ENCODE measurements around the gene GRIN3B.

The GRIN3B gene

GRCh38 chr19:1041835-1042685, 41.8 kb downstream of the GRIN3B start:
- no peak for TF ChIP-seq CTCF (IDR thresholded peaks at IDR 0.05; ENCODE audit: insufficient read depth, low read depth, low read length, missing control alignments)
- no peak overlapping the region for H3K4me3 ChIP-seq (ENCODE audit: low read length)
- no peak for DNase-seq (ENCODE audit: low read depth)

GRCh38 chr19:1042689-1043511, 42.7 kb downstream of the GRIN3B start:
- no peak for DNase-seq (ENCODE audit: low read depth)
- H3K4me3 ChIP-seq (ENCODE audit: low read length) = no peak overlapping the region
- no peak for TF ChIP-seq CTCF (IDR thresholded peaks at IDR 0.05; ENCODE audit: insufficient read depth, low read depth, low read length, missing control alignments)

GRCh38 chr19:1045247-1045603, 45.0 kb downstream of the GRIN3B start:
- TF ChIP-seq CTCF (IDR thresholded peaks at IDR 0.05; ENCODE audit: insufficient read depth, low read depth, low read length, missing control alignments) = no peak
- DNase-seq (ENCODE audit: low read depth) = peak; percentile 44
- H3K4me3 ChIP-seq (ENCODE audit: low read length) = no peak overlapping the region

GRCh38 chr19:1046117-1046626, 46.0 kb downstream of the GRIN3B start:
- no peak for TF ChIP-seq CTCF (IDR thresholded peaks at IDR 0.05; ENCODE audit: insufficient read depth, low read depth, low read length, missing control alignments)
- DNase-seq (ENCODE audit: low read depth) = no peak
- no peak overlapping the region for H3K4me3 ChIP-seq (ENCODE audit: low read length)

- TF ChIP-seq CTCF (IDR thresholded peaks at IDR 0.05; ENCODE audit: insufficient read depth, low read depth, low read length, missing control alignments) = no peak
- no peak for DNase-seq (ENCODE audit: low read depth)
- H3K4me3 ChIP-seq (ENCODE audit: low read length) = no peak overlapping the region
Observed at GRCh38 chr19:1046836-1047695, 46.8 kb downstream of the GRIN3B start.

GRCh38 chr19:1047696-1048147, 47.5 kb downstream of the GRIN3B start:
- DNase-seq (ENCODE audit: low read depth) = no peak
- no peak overlapping the region for H3K4me3 ChIP-seq (ENCODE audit: low read length)
- no peak for TF ChIP-seq CTCF (IDR thresholded peaks at IDR 0.05; ENCODE audit: insufficient read depth, low read depth, low read length, missing control alignments)
